GM12891 (cell line): ENCODE results near the gene APOC1.

Experiments used
- PAX5 ChIP-seq: IDR thresholded peaks from 2 replicates; pipeline ENCODE4 v1.6.1; 2011; ENCODE audit warnings: low read length, moderate library complexity, mild to moderate bottlenecking; ENCODE audit not compliant: insufficient read depth, severe bottlenecking
- POLR2A ChIP-seq: IDR thresholded peaks from 2 replicates; pipeline ENCODE4 v1.6.1; 2011; ENCODE audit warnings: low read depth, low read length, control low read depth
- POLR2AphosphoS5 ChIP-seq: IDR thresholded peaks from 2 replicates; pipeline ENCODE4 v1.6.1; 2011; ENCODE audit warnings: low read depth, low read length, control low read depth
- POU2F2 ChIP-seq: IDR thresholded peaks from 2 replicates; pipeline ENCODE4 v1.6.1; 2011; ENCODE audit warnings: low read depth, mild to moderate bottlenecking, control low read depth, low read length, moderate library complexity
- SPI1 ChIP-seq: IDR thresholded peaks from 2 replicates; pipeline ENCODE4 v1.6.1; 2011; ENCODE audit warnings: low read depth, low read length, control low read depth
- TAF1 ChIP-seq: IDR thresholded peaks from 2 replicates; pipeline ENCODE4 v1.6.1; 2011; ENCODE audit warnings: low read depth, low read length, control low read depth

DNA sequence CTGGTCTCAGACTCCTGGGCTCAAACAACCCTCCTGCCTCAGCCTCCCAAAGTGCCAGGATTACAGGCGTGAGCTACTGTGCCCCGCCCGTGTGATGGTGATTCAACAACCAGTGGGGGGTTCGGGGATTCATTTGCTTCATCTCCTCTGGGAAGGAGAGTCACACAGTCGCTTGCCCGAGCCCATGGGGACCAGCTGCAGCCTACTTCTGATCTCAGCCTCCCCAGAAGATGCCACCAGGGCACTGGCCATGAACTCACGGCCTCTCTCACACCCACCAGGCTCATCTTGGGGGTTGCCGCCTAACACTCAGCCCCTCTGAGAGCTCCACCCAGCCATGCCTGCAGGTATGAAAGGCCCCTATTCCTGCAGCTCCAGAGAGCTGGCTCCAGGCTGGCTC is 16.6 kb upstream of the APOC1 start:
- TF ChIP-seq POLR2AphosphoS5 (no peak), POLR2A (no peak), POU2F2 (no peak), TAF1 (no peak), SPI1 (no peak), PAX5 (no peak)
